ENCODE measurements around the gene PM20D2.

DNA sequence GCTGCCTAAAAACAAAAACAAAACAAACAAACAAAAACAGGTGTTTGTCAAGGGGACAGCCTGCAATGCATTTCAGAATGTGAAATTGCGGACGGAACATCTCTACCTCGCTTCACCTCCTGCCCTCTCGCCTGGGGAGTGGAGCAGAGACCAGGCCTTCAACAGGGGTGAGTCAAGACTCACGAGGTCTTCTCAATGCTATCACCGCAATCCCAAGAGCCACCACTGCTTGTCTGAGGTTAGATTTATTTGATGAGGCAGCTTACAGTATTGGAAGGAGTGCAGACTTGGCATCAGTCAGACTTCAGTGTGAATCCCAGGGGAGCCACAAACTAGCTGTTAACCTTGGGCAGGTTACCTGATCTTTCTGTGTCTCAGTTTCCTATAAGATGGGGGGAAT is 63.6 kb downstream of the PM20D2 start:
- no peak for TF ChIP-seq EZH2 (IDR thresholded peaks at IDR 0.05; ENCODE audit: low read depth, low read length, severe bottlenecking)
- TF ChIP-seq, protein P1, sequence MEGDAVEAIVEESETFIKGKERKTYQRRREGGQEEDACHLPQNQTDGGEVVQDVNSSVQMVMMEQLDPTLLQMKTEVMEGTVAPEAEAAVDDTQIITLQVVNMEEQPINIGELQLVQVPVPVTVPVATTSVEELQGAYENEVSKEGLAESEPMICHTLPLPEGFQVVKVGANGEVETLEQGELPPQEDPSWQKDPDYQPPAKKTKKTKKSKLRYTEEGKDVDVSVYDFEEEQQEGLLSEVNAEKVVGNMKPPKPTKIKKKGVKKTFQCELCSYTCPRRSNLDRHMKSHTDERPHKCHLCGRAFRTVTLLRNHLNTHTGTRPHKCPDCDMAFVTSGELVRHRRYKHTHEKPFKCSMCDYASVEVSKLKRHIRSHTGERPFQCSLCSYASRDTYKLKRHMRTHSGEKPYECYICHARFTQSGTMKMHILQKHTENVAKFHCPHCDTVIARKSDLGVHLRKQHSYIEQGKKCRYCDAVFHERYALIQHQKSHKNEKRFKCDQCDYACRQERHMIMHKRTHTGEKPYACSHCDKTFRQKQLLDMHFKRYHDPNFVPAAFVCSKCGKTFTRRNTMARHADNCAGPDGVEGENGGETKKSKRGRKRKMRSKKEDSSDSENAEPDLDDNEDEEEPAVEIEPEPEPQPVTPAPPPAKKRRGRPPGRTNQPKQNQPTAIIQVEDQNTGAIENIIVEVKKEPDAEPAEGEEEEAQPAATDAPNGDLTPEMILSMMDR (IDR thresholded peaks at IDR 0.05; ENCODE audit: control extremely low read depth in 1 of 3, insufficient read depth in 1 of 3, low read depth in 1 of 3, low read length in 3 of 3) = no peak
- TF ChIP-seq POLR2A (IDR thresholded peaks at IDR 0.05; ENCODE audit: control extremely low read depth in 1 of 2, low read depth in 2 of 2, low read length in 2 of 2) = no peak
- TF ChIP-seq TAF1 (IDR thresholded peaks at IDR 0.05; ENCODE audit: low read depth, low read length) = no peak
- TF ChIP-seq SRF (IDR thresholded peaks at IDR 0.05; ENCODE audit: low read depth, low read length) = no peak
- no peak for TF ChIP-seq RAD21 (IDR thresholded peaks at IDR 0.05 in 1 of 2, conservative IDR thresholded peaks at IDR 0.05 in 1 of 2; ENCODE audit: low read depth in 2 of 2, low read length in 2 of 2)
- TF ChIP-seq RFX5 (IDR thresholded peaks at IDR 0.05; ENCODE audit: borderline replicate concordance, low read depth, low read length) = no peak

Measured in H1 (cell line).